Measurements from ENCODE around the gene PCDHGC3.

The PCDHGC3 gene

DNA sequence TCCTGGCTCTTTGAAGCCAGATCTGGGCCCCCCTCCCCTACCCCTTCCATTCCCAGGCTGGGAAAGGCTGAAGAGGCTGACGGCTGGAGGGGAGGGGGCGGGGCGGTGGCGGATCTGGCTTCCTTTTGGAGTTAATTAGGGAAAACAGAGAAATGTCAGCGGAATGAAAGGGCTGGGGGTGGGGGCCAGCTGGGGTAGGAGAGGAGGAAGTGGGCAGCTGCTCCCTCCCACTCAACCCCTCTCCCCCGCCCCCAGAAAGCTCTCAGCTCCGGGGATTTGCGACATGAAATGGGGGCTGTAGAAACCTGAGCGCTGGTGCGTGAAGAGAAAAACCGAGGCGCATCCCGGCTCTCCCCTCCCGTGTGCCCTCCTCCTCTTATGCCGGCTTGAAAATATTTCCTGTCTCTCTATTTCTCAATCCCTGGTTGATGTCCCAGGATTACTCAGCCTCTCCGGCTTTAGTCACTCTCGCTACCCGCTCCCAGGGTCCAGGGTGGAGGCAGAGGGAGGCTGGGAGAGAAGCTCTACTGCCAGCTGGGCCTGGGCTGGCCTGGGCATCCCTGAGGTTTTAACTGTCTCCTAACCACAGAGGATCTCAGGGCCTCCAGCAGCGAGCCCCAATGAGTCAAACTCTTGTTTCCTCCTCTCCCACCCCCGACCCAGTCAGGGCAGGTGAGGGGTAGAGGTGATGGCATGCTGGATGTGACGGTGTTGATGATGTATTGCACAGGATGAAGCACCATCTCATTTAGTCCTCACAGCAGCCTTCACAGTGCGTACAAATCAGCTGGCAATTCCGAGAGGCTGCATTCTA is 33.2 kb downstream of the PCDHGC3 start:
- no peak for FAIRE-seq

DNA sequence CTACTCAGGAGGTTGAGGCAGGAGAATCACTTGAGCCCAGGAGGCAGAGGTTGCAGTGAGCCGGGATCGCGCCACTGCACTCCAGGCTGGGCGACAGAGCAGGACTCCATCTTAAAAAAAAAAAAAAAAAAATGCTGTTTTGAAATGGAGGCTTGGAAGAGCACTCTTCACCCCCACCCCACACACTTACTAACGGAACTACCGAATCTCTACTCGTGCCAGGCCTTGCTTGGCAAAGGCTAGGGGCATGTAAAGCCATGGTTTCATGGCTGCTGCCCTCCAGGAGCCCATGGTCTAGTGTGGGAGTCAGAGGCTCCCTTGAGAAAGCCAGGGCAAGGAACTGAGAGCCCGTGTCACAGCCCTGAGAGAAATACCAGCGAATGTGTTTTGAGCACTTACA is 34.4 kb downstream of the PCDHGC3 start:
- FAIRE-seq: no peak

DNA sequence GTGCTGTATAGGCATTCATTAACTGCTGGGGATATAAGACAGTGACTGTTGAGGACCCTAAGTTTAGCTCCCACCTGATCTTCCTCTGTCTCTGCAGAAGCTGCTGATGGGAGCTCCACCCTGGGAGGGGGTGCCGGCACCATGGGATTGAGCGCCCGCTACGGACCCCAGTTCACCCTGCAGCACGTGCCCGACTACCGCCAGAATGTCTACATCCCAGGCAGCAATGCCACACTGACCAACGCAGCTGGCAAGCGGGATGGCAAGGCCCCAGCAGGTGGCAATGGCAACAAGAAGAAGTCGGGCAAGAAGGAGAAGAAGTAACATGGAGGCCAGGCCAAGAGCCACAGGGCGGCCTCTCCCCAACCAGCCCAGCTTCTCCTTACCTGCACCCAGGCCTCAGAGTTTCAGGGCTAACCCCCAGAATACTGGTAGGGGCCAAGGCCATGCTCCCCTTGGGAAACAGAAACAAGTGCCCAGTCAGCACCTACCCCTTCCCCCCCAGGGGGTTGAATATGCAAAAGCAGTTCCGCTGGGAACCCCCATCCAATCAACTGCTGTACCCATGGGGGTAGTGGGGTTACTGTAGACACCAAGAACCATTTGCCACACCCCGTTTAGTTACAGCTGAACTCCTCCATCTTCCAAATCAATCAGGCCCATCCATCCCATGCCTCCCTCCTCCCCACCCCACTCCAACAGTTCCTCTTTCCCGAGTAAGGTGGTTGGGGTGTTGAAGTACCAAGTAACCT is 35.3 kb downstream of the PCDHGC3 start:
- FAIRE-seq: no peak

DNA sequence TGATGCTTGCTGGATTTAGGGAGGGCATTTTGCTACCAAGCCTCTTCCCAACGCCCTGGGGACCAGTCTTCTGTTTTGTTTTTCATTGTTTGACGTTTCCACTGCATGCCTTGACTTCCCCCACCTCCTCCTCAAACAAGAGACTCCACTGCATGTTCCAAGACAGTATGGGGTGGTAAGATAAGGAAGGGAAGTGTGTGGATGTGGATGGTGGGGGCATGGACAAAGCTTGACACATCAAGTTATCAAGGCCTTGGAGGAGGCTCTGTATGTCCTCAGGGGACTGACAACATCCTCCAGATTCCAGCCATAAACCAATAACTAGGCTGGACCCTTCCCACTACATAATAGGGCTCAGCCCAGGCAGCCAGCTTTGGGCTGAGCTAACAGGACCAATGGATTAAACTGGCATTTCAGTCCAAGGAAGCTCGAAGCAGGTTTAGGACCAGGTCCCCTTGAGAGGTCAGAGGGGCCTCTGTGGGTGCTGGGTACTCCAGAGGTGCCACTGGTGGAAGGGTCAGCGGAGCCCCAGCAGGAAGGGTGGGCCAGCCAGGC is 36.1 kb downstream of the PCDHGC3 start:
- no peak for FAIRE-seq

DNA sequence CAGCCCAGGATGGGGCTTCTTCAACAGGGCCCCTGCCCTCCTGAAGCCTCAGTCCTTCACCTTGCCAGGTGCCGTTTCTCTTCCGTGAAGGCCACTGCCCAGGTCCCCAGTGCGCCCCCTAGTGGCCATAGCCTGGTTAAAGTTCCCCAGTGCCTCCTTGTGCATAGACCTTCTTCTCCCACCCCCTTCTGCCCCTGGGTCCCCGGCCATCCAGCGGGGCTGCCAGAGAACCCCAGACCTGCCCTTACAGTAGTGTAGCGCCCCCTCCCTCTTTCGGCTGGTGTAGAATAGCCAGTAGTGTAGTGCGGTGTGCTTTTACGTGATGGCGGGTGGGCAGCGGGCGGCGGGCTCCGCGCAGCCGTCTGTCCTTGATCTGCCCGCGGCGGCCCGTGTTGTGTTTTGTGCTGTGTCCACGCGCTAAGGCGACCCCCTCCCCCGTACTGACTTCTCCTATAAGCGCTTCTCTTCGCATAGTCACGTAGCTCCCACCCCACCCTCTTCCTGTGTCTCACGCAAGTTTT is 36.7 kb downstream of the PCDHGC3 start:
- no peak for FAIRE-seq

DNA sequence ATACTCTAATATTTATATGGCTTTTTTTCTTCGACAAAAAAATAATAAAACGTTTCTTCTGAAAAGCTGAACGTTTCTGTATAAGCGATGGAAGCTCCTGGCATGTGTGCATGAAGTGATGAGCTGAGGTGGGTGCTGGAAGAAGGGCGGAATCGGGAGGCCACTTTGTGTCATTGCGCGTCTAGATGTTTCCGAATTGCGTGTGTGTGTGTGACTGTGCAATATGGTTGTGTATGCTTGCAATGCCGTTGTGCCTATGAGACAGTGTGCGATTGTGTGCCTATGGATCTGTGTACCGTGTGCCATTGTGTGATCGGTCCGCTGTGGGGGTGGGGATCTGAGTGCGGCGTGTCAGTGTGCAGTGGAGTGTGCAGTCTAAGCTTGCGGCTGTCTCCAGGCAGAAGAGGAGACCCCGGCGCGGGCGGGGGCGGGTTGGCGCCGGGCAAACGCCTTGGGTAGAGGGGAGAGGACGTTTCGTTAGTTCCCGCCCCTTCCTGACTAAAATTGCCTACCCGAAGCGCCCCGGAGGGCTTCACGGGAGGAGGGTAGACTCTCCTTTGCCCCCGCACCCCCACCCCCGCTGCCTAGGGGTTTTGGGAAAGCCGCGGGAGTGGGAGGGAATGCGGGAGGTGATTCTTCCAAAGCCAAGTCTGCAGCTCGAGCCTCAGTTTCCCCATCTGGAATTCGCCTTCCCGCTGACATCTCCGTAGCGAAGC is 37.3 kb downstream of the PCDHGC3 start:
- FAIRE-seq: no peak

DNA sequence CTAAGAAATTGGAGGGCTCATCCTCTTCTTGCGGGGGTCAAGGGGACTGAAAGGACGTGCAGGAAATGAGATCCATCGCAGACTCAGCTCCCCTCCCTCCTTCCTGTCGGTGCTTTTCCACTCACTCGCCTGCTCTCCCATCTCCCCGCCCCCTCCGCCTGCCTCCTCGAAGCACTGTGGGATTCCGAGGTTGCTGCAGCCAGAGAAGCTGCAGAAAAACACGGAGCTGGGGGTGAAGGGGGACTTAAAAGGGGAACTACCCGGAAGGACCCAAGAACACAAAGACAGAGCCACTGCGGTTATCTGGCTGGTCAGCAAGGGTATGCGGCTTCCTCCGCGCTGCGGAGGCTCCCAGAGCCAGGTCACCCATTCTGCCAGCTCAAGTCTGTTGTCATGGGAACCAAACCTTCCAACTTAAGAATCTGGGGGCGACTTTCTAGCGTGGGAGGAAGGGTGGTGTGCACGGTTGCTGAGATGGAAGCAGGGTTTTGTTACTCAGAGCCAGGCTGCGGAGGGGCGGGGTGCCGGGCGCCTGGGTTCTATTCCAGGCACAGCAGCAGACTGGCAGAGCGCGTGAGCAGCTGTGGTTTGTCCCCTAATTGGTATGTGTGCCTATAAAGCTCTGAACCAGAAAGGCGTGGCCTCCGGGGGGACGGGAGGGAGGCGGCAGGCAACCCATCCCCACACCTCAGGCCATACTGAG is 38.0 kb downstream of the PCDHGC3 start:
- FAIRE-seq: peak; percentile 21

DNA sequence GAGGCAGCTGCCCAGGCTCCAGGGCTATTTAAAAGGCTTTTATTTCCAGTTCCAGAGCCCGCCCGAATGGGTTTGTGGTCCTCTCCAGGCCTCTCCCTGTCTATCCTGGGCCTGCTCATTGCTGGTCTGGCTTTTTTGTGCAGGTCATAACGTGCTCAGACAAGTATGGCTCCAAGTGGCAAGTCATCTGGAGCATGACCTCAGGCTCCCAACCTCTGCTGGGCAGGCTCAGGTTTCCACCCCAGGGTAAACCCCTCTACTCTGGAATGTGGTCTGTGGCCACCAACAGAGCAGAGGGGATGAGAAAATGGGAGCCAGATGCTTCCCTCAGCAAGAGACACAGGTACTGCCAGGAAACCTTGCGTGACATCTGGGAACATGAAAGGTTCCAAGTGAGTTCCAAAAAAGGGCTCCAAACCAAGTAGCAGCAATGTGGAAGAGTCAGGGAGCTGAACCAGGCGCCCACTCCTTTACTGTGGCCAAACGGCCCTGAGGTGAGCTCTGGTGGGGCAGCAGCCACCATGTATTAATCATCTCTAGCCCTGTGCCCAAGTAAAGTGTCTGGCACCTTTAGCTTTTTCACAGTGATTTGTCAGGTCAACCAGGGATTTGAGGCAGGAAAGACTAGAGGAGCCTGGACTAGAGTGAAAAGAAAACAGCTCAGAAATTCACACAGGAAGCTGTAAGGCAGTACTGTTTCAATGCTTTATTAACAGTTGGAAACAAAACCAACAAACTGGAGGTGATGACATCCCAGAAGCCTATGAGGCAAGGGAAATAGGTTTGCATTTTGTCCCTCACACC is 38.8 kb downstream of the PCDHGC3 start:
- FAIRE-seq: no peak

DNA sequence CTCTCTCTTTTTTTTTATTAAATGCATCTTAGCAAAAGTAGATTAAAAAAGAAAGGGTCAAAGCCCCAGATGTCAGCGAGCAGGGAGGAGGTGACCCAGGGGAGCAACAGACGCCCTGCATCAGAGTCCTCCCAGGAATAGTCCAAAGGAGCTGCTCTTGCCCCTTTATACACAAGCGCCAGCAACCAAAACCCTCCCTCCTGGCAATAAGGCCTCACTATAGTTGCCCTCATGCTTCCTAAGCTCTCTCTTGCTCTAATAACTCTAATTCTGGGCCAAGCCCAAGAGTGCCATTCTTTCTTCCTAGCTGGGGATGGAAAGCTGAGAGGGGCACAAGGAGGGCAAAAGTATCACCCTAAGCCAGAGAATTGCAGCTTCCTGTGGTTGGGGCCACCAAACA is 39.4 kb downstream of the PCDHGC3 start:
- FAIRE-seq: no peak

DNA sequence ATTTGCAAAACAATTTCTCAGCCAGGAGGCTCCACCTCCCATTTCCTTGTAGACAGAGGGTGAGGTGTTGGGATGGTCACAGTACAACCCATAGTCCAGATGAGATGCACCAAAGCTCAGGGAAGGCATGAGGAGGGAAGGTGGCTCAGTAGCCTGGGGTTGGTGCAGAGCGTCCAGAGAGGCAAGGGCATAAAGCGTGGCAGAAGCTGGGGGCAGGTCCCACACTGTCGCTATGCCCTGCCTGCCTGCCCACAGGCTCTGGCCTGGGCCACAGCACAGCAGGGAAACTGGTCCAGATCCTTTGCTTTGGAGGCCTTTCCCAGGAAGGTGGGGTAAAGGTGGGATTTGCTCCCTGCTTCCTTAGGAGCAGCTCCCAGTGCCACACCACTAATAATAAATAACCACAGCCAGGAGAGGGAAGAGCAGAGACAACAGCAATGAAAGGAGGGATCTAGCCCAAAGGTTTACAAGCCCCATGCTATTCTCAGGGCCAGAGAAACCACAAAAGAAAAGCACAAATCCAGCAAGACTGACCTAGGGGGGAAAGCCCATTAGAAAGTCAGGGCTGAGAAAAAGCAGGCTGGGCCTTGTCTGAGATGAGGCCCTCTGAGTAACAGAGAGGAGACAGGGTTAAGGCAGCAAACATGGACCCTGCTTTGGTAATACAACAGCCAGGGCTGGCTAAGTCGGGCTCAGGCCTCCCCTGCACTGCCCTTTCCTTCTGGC is 40.3 kb downstream of the PCDHGC3 start:
- FAIRE-seq: no peak

DNA sequence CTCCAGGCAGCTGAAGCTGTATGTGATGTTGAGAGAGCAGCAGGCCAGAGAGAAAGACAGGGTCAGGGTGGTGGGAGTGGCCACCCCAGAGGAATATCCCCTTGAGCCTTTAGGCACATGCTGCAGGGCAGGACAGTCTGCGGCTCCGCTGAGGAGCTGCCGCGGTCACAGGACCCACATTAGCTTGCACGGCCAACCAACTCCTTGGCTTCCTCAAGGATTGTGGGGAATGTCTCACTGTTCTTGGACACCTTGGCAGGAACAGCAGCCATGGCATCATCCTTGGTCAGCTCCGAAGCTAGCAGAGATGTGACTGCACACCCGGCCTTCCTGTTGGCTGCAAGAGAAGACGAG is 40.9 kb downstream of the PCDHGC3 start:
- FAIRE-seq: no peak

DNA sequence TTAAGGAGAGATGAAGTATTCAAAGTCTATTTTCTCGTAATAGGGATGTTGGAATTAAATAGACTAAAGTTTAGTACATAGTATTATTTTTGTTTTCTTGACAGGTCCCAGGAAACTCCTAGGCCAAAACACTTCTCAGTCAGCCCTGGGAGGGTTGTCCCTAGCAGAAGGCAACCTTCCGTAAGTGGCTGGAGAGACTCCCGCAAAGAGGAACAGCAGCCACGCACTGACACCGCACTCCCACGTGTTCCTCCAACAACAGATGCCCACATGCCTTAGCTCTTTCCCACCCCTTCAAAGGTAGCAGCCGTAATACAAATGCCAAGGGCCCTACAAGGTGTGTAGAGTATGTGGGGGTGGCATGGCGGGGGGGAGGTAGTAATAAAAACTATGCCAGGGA is 41.5 kb downstream of the PCDHGC3 start:
- no peak for FAIRE-seq

DNA sequence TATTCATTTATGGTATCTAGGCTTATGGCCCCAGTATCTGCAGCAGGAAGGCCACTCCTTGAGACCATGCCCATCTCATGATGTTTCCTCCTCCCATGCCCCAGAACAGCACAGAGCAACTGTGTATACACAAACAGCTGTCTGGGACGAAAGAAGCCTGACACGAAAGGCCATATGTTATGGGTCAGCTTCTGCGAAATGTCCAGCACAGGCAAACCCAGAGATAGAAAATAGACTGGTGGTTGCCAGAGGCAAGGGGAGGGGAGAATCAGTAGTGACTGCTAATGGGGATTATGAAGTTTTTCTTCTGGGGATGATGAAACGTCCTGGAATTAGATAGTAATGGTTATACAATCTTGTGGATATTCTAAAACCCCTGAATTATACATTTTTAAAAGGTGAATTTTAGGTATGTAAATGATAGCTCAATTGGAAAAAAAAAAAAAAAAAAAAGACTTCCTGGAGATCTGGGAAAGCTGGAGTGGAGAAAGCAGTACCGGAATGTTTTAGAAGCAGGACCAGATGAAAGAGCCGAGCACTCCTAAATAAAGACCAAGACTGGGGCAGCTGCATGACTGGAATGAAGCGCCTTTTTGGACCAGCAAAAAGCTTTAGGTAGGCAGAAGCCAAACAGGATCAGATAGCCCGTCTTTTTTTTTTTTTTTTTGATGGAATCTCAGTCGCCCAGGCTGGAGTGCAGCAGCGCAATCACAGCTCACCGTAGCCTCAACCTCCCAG is 42.3 kb downstream of the PCDHGC3 start:
- FAIRE-seq: no peak

DNA sequence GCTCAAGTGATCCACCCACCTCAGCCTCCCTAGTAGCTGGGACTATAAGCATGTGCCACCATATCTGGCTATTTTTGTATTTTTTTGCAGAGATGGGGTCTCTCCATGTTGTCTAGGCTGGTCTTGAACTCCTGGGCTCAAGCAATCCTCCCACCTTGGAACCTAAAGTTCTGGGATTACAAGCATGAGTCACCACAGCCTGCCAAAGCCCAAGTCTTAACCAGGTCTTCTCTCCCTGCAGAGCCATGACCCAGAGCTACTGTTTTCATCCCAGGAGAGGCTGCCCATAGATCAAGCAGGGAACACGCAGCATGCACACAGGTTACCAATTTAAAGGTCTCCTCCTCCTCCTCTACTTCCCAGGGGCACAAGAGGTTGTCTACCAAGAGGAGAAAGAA is 42.9 kb downstream of the PCDHGC3 start:
- no peak for FAIRE-seq

DNA sequence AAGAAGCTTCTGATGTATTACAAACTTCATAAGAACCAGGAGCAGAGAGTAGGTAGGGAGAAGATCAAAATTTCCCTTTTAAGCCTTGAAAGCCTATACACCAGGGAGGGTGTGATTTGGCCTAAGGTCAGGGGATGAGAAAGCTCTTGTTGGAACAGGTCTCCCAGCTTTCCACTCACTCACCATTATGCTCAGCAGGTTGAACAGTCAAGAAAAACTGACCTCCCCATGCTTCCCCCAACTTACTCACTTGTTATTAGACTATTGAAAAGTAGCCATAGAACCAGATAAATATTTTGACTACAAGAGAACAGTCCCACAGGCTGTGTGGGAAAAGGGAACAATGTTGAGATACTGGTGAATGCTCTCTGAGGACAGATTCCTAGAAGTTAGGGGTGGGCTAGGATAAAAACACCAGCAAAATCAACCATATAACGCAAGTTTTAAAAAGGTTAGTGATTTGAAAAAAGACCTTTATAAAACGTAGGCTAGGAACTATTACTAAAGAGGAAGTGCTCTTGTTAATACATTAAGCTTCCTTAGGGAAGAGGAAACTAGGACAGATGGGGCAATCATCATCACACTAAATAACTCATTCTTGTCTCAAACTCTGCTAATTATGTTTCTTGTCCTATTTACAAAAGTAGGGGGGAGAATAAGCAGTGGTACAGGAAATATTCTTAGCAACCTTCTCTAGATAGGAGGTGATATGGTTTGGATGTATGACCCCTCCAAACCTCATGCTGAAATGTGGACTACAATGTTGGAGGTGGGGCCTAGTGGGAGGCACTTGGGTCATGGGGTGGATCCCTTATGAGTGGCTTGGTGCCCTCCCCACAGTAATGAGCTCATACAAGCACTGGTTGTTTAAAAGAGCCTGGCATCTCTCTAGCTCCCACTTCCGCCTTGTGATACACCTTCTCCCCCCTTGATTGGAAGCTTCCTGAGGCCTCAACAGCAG is 44.1 kb downstream of the PCDHGC3 start:
- FAIRE-seq: no peak

DNA sequence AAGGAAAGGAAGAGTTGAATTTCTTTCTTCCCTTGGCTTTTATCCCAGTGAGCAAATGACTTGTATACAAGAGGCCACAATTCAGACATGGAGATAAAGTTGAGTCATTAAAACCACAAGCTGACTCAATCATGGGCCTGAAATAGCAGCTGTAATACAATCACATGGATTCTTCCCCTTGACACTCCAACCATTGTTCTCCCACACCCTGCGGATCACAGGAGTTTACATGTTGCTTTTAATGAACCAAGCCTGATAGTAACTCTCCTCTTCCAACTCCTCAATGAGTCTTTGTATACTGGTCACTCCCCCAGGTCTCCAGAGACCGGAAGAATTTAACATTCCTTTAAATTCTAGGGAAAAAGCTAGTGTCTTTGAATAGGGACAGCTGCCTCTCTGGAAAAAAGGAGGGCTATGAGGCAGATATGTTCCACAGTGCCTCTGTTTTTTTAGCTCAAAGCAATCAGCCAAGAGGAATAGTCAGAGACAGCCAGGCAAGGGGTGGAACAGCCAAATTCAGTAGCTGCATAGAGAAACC is 45.5 kb downstream of the PCDHGC3 start:
- peak; percentile 74 for FAIRE-seq

DNA sequence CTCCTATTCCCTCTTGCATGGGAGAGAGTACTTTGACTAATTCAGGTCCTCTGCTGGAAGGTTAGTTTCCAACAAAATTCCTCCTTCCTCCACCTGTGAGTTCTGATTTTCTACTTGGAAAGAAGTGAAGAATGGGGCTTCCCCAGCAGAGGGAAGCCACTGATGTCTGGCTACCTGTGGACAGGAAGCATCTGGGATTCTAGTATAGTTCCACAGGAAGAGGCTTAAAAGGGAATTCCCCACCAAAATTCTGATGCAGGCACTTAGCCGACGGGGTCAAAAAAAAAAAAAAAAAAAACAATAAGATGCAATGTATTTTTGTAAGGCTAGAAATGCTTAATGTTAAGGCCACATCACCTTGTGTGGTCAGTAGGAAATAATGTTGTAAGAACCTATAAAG is 46.5 kb downstream of the PCDHGC3 start:
- FAIRE-seq: no peak

DNA sequence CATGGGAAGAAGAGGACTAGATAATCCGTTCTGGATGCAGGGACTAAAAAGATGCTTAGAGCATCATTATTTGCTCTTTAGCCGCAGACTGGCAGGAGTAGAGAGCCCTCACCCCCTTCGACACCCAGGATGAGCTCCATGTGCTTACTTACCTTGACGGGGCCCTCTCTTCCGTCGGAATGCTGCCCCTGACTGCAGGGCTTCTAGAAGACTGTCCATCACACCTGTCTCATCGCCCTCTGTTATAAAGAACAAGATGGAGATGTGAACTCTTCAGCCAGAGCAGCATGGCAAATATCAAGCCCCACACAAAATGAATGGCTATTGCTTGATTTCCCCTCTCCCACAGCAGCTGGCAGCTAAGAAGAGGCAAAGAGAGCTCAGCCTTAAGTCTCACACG is 48.2 kb downstream of the PCDHGC3 start:
- FAIRE-seq: no peak

Measured in endometrium (tissue), 2 donors.